Activated CD4-positive, alpha-beta T cell treated with anti-CD3 and anti-CD28 coated beads for 4 hours (primary cell): ENCODE measurements around the gene TMEM43.
"Not testable (repeated sequence)": the region's sequence is repeated elsewhere in the genome, so short reads cannot be mapped to it uniquely, and the experiment has no call there.

ENCODE experiments used
- DNase-seq, 2 donors: peaks; one replicate each; pipeline ENCODE4 v3.0.0-alpha.2; 2020

Gene TMEM43, protein sequence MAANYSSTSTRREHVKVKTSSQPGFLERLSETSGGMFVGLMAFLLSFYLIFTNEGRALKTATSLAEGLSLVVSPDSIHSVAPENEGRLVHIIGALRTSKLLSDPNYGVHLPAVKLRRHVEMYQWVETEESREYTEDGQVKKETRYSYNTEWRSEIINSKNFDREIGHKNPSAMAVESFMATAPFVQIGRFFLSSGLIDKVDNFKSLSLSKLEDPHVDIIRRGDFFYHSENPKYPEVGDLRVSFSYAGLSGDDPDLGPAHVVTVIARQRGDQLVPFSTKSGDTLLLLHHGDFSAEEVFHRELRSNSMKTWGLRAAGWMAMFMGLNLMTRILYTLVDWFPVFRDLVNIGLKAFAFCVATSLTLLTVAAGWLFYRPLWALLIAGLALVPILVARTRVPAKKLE

DNA sequence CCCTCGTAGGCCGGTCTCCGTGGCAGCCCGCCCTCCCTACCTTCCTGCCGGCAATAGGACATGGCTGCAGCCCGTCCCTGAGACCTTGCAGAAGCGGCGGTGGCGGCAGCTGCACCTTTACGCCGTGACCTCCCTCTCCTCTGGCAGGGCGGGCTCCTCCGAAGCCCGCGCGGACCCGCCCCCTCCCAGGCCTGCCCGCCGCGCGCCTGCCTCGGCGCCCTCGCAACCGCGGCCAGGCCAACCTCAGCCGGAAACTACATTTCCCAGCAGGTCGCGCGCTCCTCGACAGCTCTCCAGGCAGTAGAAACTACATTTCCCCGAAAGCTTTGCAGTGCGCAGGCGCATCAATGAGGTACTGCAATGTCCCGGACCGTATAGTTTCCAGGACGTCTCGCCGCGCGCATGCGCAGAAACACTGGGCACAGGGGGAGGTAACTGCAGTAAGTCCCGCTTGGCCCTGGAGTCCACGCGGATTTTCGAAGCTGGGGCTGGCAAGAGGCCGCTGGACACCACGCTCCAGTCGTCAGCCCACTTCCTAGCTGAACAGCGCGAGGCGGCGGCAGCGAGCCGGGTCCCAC is at the start of gene TMEM43, which contains the start of gene CHCHD4:
Gene TMEM43 (plus strand): TSS at position 438 of the 578 bp plus-strand sequence. CDS start 142 bp downstream, outside the sequence.
Gene CHCHD4 (minus strand): TSS at position 256 of the 578 bp plus-strand sequence. CDS start 194 bp downstream, at position 62.
- DNase-seq = peak; percentile 98 to 99

DNA sequence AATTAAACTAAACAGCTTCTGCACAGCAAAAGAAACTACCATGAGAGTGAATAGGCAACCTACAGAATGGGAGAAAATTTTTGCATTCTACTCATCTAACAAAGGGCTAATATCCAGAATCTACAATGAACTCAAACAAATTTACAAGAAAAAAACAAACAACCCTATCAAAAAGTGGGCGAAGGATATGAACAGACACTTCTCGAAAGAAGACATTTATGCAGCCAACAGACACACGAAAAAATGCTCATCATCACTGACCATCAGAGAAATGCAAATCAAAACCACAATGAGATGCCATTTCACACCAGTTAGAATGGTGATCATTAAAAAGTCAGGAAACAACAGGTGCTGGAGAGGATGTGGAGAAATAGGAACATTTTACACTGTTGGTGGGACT is 49.6 kb upstream of the TMEM43 start:
- not testable (repeated sequence) for DNase-seq

DNA sequence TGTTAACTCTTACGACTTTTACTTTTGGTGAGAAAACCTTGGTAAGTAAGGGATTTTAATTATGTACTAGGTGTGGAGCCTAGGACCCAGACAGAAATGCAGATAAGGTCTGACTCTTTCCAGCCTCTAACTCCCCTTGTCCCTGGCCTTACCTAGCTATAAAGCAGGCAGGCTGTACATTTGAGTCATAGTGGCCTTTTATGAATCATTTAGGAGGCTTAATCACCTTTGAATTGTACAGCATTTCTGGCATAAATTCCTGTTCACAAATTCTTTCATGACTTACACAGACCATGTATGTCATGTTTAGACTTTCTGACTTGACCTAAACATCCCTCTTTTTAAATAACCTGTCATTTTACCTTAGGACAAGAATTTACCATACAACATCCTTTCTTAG is 47.5 kb upstream of the TMEM43 start:
- no peak for DNase-seq

DNA sequence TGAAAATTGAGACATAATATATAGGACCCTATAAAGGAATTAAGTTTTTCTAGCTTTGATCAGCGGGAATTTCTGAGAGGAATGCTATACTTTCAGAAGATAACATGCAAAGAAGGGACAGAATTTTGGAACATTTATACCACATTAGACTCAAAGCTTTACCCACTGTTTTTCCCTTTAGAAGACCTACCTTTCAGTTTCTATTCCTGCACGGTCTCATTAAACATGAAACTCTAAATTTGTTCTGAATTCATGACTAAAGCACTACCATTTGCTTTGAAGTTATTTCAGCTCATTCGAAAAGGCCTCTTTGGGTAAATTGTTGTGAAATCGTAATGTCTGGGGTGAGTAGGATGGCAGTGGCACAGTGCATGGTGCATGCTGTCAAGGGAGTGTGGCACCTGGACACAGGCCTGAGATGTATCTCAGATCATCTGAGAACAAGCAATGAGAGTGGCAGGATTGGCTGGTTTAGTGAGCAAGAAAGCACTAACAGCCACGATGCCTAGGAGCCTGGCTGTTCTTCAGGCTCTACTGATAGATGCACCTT is 42.7 kb upstream of the TMEM43 start:
- no peak for DNase-seq

DNA sequence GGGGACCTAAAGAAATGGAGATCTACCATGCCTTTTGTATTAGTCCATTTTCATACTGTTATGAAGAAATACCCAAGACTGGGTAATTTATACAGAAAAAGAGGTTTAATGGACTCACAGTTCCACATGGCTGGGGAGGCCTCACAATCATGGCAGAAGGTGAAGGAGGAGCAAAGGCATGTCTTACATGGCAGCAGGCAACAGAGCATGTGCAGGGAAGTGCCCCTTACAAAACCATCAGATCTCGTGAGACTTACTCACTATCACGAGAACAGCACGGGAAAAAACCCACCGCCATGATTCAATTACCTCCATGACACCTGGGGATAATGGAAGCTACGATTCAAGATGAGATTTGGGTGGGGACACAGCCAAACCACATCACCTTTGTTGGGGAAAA is 37.4 kb upstream of the TMEM43 start:
- DNase-seq = not testable (repeated sequence)

DNA sequence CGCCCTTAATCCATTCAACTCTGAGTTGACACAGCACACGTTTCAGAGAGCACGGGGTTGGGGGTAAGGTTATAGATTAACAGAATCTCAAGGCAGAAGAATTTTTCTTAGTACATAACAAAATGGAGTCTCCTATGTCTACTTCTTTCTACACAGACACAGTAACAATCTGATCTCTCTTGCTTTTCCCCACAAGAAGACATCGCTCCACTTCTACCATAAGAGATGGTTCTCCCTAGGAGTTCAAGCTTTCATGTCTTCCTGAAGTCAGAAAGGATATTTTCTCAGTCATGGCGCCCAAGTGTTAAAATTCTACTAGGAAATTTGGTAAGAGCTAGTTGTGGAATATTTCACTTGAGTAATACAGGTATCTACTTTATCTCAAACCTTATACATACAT is 32.9 kb upstream of the TMEM43 start:
- not testable (repeated sequence) for DNase-seq

DNA sequence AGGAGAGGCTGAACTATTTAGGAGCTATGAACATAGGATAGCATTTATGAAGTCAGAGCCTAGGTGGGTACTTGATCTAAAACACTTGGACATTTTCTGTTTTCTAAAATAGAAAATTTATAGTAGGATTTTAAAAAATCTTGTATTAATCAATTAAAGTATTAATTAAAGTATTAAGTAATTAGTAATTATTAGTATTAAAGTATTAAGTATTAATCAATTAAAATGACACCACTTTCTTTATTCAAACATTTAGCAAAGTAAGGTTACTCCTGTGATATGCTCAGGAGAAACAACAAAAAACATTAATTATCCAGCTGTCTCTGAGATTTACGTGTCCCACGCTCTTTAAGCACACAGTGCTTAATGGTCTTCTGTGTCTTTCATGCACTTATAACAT is 32.4 kb upstream of the TMEM43 start:
- no peak for DNase-seq

DNA sequence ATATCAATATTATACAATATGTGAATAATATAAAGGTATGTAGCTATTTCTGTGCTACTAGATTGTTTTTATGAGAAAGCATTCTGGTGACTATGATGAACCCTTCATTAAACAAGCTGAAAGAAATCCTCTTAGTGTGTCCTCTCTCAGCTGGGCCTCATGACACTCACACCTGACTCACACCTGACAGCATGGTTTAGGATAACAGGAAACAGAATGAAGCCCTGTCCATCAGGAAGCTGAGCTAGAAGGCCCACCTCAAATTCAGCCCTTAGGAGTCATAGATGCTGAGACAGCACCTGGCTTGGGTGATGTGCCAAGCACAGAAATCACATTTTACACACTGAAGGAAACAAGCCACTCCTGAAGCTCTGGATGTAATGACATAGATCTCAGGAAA is 31.0 kb upstream of the TMEM43 start:
- DNase-seq = no peak

DNA sequence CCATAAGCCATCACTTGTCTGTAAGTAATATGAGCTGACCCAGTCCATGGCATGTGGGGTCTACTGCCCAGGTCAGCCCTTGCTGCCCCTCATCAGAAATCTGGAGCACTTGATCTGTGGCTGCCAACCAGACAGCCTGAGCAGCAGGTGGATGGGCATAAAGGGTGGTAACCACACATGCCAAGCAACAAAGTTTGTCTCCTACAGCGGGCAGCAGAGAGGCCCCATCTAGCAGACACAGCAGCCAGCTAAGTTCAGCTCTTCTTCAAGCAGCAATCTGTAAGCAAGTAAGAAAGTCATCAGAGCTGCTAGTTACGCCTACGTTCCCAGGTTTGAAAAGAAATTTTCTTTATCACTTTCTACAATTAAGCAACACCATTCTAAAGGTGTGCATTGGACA is 28.1 kb upstream of the TMEM43 start:
- DNase-seq = no peak

DNA sequence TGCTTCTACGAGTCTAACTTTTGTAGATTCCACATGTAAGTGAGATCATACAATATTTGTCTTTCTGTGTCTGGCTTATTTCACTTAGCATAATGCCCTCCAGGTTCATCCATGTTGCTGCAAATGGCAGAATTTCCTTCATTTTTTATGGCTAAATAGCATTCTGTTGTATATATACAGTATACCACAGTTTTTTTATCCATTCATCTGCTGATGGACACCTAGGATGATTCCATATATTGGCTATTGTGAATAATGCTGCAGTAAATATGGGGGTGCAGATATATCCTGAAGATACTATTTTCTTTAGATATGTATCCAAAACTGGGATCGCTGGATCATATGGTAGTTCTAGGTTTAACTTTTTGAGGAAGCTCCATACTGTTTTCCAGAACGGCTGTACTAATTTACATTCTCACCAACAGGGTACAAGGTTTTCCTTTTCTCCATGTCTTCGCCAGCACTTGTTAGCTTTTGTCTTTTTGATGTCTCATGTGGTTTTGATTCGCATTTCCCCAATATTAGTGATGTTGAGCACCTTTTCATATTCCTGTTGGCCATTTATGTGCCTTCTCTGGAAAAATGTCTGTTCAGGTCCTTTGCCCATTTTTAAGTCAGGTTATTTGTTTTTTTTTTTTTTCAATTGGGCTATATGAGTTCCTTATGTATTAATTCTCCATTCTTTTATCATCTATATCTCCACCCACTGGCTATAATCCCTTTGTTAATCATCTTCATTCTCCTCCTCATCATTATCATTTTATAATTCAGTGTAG is 27.0 kb upstream of the TMEM43 start:
- no peak for DNase-seq

DNA sequence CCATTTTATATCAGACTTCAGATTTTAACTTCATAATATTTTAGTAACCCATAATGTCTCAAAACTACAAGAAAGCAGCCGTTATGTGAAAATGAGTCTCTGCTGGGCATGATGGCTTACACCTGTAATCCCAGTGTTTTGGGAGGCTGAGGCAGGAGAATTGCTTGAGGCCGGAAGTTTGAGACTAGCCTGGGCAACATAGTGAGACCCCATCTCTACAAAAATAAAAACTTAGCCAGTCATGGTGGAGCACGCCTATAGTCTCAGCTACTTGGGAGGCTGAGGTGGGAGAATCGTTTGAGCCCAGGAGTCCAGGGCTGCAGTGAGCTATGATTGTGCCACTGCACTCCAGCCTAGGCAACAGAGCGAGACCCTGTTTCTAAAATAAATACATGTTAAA is 15.0 kb upstream of the TMEM43 start:
- DNase-seq = not testable (repeated sequence)

DNA sequence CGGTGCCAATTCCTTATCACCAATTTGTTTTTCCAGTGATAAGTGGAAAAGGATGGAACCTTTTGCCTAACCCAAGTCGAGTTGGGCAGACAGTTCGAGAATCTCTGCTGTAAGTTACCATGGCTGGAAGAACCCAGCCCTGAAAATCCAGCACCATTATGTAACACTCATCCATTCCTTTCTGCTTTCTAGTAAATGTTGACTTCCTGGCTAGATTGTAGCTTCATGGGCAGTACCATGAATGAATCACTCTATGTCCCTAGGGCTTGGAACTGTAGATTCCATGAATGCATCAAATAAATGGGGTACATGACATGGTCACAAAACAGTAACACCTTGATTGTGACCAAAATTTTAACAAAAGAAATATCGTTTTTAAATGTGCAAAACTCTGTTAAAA is 14.2 kb upstream of the TMEM43 start:
- DNase-seq = no peak

DNA sequence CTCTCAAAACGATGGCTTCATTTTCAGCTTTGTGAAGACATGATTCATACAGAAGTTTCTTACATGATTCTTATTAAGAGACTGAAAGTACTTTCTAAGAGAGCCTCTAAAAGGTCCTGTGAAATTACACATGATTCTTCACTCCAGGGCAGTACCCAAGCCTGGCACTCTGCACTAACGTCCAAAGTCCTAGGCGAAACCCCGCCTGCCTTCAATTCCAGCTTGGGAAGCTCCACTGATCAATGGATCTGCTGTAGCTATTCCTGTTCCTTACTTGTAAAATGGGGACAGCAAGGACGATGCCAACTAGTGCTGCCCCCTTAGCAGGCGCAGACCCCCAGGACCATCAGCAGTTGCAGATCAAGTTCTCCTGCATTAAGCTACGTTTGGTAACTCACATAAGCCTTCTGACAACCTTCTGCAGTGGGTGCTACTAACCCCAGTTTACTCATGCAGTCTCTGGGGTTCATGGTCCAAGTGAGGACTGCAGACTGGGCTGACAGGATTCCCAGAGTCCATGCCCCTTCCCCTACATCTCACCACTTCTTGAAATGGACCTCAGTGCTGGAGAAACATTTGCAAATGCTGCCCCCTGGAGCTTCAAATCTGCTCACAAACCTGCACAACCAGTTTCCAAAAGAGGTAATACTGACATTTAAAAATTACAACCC is 10.8 kb upstream of the TMEM43 start:
- DNase-seq = no peak

DNA sequence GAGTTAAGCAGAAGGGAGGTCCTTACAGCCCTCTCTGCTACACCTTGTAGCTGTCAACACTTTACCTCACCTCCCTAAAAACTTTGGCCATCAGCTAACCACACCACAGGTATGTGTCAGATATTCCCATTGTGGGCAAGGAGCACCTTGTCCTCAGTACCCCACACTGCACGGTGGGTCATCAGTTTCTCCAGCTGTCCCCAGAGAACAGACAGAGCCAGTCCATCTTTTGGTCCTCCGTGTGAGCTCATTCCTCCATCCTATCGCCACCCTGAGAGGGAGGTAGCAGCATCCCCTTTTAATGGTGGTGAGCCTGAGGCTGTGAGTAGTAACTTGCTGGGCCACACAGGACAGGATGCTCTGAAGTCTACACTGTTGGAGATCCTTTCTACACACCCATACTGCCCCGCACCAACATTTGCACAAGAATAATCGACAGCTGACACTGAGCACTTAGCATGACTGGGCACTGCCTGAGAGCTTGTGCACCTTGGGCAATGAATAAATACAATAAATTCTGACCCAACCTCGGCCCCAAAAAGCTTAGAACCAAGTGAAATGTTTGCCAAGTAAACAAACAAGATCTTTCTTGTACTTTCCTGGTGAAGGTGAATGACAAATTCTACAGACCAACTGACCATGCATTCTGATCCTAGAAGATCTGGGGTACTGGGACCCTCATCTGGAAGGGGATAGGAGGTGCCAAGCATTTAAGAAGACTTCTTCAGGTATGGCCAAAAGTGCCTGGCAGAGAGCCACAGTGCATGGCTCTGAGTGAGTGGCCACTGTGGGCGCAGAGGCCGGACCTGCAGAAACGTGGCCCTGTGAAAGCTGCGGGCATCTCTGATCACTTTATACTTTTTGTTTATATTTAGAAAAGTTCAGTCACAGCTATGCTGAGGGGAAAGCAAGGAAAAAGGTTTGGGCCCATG is 7.1 kb upstream of the TMEM43 start:
- no peak for DNase-seq

DNA sequence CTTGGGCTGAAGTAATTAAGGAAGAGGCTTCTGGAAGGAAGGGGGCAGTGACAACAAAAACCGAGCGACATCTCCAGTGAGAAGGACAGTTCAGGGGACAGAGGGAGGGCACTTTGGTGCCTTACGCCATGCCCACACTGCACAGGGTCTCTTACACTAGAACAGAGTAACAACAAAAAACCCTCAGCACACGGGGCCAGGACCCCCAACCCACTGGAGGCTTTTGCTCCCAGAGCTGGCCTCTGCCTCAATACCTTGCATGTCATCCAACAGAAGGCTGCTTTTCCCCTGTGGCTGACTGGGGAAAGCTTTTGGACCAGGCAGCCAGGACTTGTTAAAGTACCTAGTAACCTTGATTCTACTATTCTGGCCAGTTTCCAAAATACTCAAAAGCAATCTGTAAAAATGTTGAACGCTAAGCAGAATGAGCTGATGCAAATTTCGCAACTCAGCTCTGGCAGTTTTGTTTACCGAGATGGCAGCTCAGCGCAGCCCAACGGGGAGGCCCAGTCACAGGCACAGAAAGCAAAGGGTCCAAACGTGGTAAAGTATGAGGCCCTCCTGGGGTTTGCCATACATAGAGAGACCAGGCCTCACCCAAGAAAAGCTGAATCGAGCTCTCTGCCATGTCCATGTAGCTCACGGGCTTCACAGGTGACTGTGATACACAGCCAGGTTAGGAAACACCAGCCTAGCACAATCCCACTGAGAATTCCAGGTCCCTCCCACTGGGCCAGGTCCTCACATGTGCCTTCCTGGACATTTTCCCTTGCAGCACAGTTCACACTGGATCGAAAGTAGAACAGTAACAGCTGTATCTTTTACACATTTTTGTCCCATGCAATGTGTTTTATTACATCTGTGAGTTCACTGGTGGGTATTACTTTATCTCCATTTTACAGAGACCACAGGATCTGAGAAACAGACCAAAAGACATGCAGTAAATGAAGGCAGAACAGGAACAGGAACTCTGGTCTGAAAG is 6.2 kb upstream of the TMEM43 start:
- DNase-seq = no peak

DNA sequence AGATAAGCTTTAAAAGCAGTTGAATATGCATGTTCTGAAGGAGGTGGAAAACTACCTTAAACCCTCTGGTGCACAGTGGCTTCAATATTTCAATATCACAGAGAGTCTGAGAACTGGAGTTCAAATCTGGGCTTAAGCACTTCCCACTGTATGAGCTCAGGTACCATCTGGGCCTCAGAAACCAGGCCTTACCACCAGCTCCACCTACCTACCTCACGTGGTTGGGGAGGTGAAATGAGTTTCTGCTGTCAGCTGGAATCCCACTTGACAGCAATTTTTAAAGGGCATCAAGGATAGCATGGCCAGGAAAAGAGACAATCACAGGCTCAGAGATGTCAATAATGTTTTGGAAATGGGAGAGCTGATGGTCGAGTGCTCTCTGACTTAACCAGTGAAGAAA is 5.2 kb upstream of the TMEM43 start:
- no peak for DNase-seq

DNA sequence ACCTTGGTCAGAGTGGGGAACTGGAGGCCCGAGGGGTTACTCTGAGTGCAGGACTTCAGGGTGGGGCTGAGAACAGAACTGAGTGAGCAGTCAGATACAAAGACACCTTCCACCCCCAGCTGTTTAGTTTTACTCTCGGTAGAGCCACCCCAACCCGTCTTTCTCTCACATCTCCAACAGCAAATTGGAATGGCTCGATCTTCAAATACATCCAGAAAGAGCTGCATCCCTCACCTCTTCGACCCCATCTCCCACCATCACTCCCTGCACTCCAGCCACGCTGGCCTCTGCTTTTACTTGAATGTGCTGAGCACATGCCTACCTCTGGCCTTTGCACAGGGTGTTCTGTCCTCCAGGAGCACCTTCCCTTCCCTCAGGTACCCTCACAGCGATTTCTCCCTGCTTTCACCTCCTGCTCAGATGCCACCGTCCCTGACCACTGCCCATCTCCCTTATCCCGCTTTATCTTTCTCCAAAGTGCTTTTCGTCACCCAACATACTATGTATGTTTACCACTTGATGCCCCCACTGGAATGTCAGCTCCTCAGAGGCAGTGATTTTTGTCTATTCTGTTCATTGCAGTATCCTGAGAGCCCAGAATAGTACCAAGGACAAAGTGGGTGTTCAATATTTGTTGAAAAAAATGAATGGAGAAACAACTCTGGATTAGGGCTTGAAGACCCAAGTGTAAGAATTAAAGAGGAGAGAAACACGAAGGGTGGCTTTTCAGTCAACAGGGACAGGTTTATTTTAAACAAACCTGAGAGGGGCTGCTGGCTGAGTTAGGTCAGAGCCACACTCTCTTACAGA is 4.5 kb upstream of the TMEM43 start:
- DNase-seq = no peak

DNA sequence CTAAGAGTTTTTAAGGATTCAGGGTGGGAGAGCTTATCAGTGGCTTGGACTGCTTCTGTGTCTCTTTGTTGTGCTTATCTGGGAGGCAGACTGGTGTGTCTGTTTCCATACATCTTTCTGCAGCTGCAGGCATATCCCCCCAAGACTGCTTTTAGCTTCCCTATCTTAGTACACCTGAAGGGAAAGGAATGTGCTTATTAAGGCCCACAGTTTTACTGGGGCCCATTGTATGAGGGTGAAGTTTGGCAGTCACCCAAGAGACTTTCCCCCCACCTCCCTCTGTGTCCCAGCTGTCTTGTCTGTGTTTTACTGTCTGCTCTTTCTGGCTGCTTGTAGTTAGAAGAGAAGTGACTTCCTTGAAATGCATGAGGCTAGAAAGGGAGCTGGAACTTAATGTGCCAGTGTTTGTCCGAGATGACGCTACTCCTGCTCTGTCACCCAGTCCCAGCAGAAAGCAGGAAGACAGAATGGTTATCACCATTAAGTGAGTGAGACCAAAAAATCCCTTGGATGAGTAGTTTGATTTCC is 3.9 kb upstream of the TMEM43 start:
- DNase-seq = not testable (repeated sequence)

DNA sequence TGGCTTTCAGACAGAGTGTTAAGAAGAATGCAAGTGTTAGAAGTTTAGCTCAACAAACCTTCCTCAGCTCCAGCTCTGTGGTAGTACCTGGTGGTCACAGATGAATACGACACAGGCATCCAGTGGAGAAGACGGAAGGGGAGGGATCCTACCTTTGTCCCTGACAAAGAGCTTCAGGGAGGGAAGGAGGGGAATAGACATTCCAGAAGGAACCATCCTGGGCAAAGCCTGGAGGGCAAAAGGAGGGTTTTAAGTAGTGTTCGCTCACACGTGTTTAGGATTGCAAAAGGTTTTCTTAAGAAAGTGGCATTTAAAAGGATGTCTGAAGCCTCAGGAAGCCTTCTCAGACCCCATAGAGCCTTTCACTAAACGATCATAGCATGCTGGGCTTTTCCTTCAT is 3.0 kb upstream of the TMEM43 start:
- no peak for DNase-seq
